OCI-LY7 (cell line): Measurements from ENCODE around the gene HIVEP2. TPM values are rescaled to one million over a fixed set of nuclear protein-coding genes. Genes with fewer than 3 reads are reported as not detected.

Experiments
- BruUV-seq: library from RNA; stranded (reverse); fragments of 400-500 nt; replicated peaks from 2 replicates; lab custom pipeline; 2021; lab: Mats Ljungman, UMichigan
- CTCF ChIA-PET: fragments of 300-600 bp; sonication (Branson Sonifier 250); formaldehyde crosslinking; loops from one replicate; lab custom pipeline; 2022; ENCODE audit warnings: antibody characterized with exemption; ENCODE audit not compliant: unreplicated experiment; lab: Charles Lee
- POLR2A ChIA-PET: fragments of 300-600 bp; sonication (Branson Sonifier 250); formaldehyde crosslinking; loops from one replicate; lab custom pipeline; 2022; ENCODE audit warnings: antibody characterized with exemption; lab: Charles Lee
- DNase-seq: peaks from one replicate; pipeline ENCODE4 v3.0.0-alpha.2; 2015; ENCODE audit warnings: low spot score
- H2AFZ ChIP-seq: fragments of 200-600 bp; sonication (generic), shearing (Covaris generic); 2 replicates; pipeline ENCODE4 v1.6.1; 2014; ENCODE audit warnings: mild to moderate bottlenecking, antibody characterized with exemption, low read length, moderate library complexity
- H3K27ac ChIP-seq: fragments of 200-600 bp; sonication (generic); 2 replicates; pipeline ENCODE4 v1.5.1; 2014; ENCODE audit warnings: mixed run types, low read depth, mild to moderate bottlenecking, moderate library complexity, low read length, inconsistent platforms; ENCODE audit not compliant: poor library complexity, severe bottlenecking
- H3K36me3 ChIP-seq: fragments of 200-600 bp; sonication (generic); 2 replicates; pipeline ENCODE4 v1.6.1; 2014; ENCODE audit warnings: mild to moderate bottlenecking, antibody characterized with exemption, low read length, moderate library complexity, mixed read lengths; ENCODE audit not compliant: insufficient read depth
- H3K4me1 ChIP-seq: fragments of 200-600 bp; sonication (generic); 2 replicates; pipeline ENCODE4 v1.5.1; 2014; ENCODE audit warnings: mild to moderate bottlenecking, low read length; ENCODE audit not compliant: insufficient read depth, poor library complexity, severe bottlenecking
- H3K4me2 ChIP-seq: fragments of 200-600 bp; sonication (generic); 2 replicates; pipeline ENCODE4 v1.6.1; 2014; ENCODE audit warnings: mild to moderate bottlenecking, low read length
- H3K4me3 ChIP-seq: fragments of 200-600 bp; sonication (generic); 2 replicates; pipeline ENCODE4 v1.5.1; 2014; ENCODE audit warnings: mild to moderate bottlenecking, low read depth, low read length; ENCODE audit not compliant: poor library complexity, severe bottlenecking
- H3K79me2 ChIP-seq: fragments of 200-600 bp; sonication (generic); 2 replicates; pipeline ENCODE4 v1.6.1; 2016; ENCODE audit warnings: low read depth, mild to moderate bottlenecking, low read length, moderate library complexity, mixed read lengths; ENCODE audit not compliant: insufficient read depth
- H3K9me2 ChIP-seq: fragments of 200-600 bp; sonication (generic); 2 replicates; pipeline ENCODE4 v1.6.1; 2016; ENCODE audit warnings: mild to moderate bottlenecking, low read length, mixed read lengths; ENCODE audit not compliant: insufficient read depth
- H3K9me3 ChIP-seq: fragments of 200-600 bp; sonication (generic); 2 replicates; pipeline ENCODE4 v1.6.1; 2014; ENCODE audit warnings: mild to moderate bottlenecking, mixed run types, low read length, mixed read lengths
- H4K20me1 ChIP-seq: fragments of 200-600 bp; sonication (generic); 2 replicates; pipeline ENCODE4 v1.6.1; 2014; ENCODE audit warnings: mild to moderate bottlenecking, antibody characterized with exemption, low read length, moderate library complexity, mixed read lengths; ENCODE audit not compliant: insufficient read depth
- CTCF ChIP-seq: fragments of 200-600 bp; sonication (generic); conservative IDR thresholded peaks from 2 replicates; pipeline ENCODE4 v1.5.1; 2014; ENCODE audit warnings: mild to moderate bottlenecking, antibody characterized with exemption, low read length, moderate library complexity, mixed read lengths
- EZH2phosphoT487 ChIP-seq: fragments of 200-600 bp; sonication (generic); IDR thresholded peaks from 2 replicates; pipeline ENCODE4 v1.6.1; 2018; ENCODE audit warnings: low read depth, borderline replicate concordance, mild to moderate bottlenecking, mixed run types, antibody characterized with exemption, low read length, moderate library complexity, mixed read lengths
- intact Hi-C: fragments of 100-400 bp; cut with micrococcal nuclease; formaldehyde crosslinking; loops from one replicate; pipeline ENCODE4 v1.10.0; 2022; ENCODE audit not compliant: unreplicated experiment
- total RNA-seq, 2 experiments: library from RNA; depleted of rRNA in 1 of 2; stranded (reverse); fragments of >200 nt in 1 of 2; shearing (Covaris generic) in 1 of 2; gene quantifications; 2 replicates each; pipeline ENCODE4 v1.2.3, GENCODE V29; 2014 to 2022

HIVEP2 gene
- total RNA-seq, 2 experiments from 2014 or later: 18.8 to 24.6 TPM

GRCh38 chr6:142781129-142781528 is 163.8 kb downstream of the HIVEP2 start:
- no peak overlapping the region for H3K27ac ChIP-seq
- BruUV-seq: no TSS peak
- H2AFZ ChIP-seq: no peak overlapping the region
- intact Hi-C loops: no loop called here
- H3K9me2 ChIP-seq: no peaks in the 10 kb centered on the region
- H3K4me3 ChIP-seq: no peak overlapping the region
- peaks cover 18% of the 10 kb centered on the region; the same call in 1 of the 2 replicates for H3K36me3 ChIP-seq
- DNase-seq: no peak
- ChIA-PET POLR2A (interaction anchor here (1.1 kb wide), 1 partner anchor 31 kb away, joined by 4 read pairs; no protein-coding TSS in a partner anchor), CTCF (no interaction called here)
- no peaks in the 10 kb centered on the region for H4K20me1 ChIP-seq
- TF ChIP-seq CTCF (no peak), EZH2phosphoT487 (no peak)
- H3K9me3 ChIP-seq: no peaks in the 10 kb centered on the region
- H3K4me1 ChIP-seq: peaks cover 9% of the 10 kb centered on the region
- no peak overlapping the region for H3K4me2 ChIP-seq
- H3K79me2 ChIP-seq: no peaks in the 10 kb centered on the region

GRCh38 chr6:142773859-142774648 is 170.9 kb downstream of the HIVEP2 start:
- no peak overlapping the region for H3K4me2 ChIP-seq
- H3K4me3 ChIP-seq: no peak overlapping the region
- H2AFZ ChIP-seq: no peak overlapping the region
- no peaks in the 10 kb centered on the region for H3K4me1 ChIP-seq
- peaks cover 59% of the 10 kb centered on the region for H3K36me3 ChIP-seq
- no peaks in the 10 kb centered on the region for H3K9me3 ChIP-seq
- H4K20me1 ChIP-seq: no peaks in the 10 kb centered on the region
- no peak for DNase-seq
- CTCF ChIA-PET: no interaction called here
- POLR2A ChIA-PET: no interaction called here
- intact Hi-C loops: no loop called here
- no peaks in the 10 kb centered on the region for H3K79me2 ChIP-seq
- H3K9me2 ChIP-seq: no peaks in the 10 kb centered on the region
- no TSS peak for BruUV-seq
- H3K27ac ChIP-seq: no peak overlapping the region
- TF ChIP-seq CTCF: no peak
- no peak for TF ChIP-seq EZH2phosphoT487

GRCh38 chr6:142773324-142773723 is 171.7 kb downstream of the HIVEP2 start:
- Histone ChIP-seq H3K4me3 (no peak overlapping the region), H3K4me1 (no peaks in the 10 kb centered on the region), H3K4me2 (no peak overlapping the region), H3K9me2 (no peaks in the 10 kb centered on the region), H3K27ac (no peak overlapping the region), H4K20me1 (no peaks in the 10 kb centered on the region), H3K9me3 (no peaks in the 10 kb centered on the region), H2AFZ (no peak overlapping the region), H3K79me2 (no peaks in the 10 kb centered on the region), H3K36me3 (peaks cover 61% of the 10 kb centered on the region)
- ChIA-PET POLR2A (no interaction called here), CTCF (no interaction called here)
- DNase-seq: no peak
- no TSS peak for BruUV-seq
- intact Hi-C loops: no loop called here
- no peak for TF ChIP-seq EZH2phosphoT487
- TF ChIP-seq CTCF: no peak
